ENCODE measurements around the gene IL17RB. TPM values are rescaled to one million over a fixed set of nuclear protein-coding genes. Genes with fewer than 3 reads are reported as not detected.

Gene IL17RB
- polyA plus RNA-seq, 1 donor (not counting 4 experiments of a cell fraction or from before 2014, with no cell fraction given), result not detected

DNA sequence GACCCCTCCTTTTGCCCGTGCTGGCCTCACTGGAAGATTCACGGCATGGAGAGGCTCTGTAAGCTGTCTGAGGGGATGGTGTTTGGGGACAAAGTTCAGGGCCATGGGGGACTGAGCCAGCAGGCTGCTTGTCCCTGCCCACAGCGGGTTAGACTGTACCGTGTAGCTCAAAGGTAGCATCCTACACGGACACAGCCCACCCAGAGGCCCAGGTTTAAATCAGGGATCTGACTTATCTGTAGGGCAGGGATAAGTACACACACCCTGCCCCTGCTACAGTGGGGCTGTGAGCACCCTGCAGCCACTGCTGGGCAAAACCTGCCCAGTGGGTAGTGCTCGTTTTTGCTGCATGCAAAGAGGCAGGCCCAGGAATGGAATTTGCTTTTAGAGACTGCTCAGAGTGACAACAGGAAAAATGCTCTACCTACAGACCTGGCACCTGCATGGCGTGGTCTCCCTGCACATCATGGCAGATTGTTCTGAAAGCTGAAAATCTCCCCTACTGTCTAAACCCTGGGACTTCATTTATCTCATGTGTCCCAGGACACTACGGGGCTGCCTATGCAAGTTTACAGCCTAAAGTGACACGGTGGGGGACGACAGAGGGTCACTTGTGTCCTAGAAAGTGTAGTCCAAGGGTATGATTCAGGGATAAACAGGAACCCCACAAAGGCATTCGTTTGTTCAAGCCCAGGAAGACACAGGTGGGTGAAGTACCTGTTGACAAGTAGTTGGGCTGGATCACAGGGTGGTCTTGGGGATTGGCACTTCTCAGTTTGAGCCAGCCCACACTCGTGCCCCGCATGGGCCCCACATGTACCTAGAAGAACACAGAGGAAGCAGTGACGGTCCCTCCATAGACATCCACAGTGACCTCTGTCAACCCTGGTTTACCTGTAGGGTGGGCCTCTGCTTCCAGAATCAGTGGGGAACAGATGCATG, 27.9 kb upstream of the IL17RB start:
- Histone ChIP-seq H3K27me3 (ENCODE audit: control insufficient read depth, extremely low read depth, insufficient read depth, low read length) (no peaks in the 10 kb centered on the region), H3K4me3 (ENCODE audit: control insufficient read depth in 2 of 3, extremely low read depth in 1 of 3, insufficient read depth in 2 of 3, low read depth in 1 of 3, low read length in 3 of 3) (no peak overlapping the region), H3K27ac (ENCODE audit: control insufficient read depth, insufficient read depth, low read length) (no peak overlapping the region), H4K20me1 (ENCODE audit: control insufficient read depth, extremely low read depth, insufficient read depth, low read length) (no peaks in the 10 kb centered on the region), H3K9me1 (ENCODE audit: control insufficient read depth, extremely low read depth, insufficient read depth, low read length) (no peaks in the 10 kb centered on the region), H3K4me2 (ENCODE audit: control insufficient read depth, extremely low read depth, insufficient read depth, low read depth, low read length) (no peak overlapping the region), H3K9ac (ENCODE audit: control insufficient read depth, extremely low read depth, insufficient read depth, low read length) (no peak overlapping the region), H3K9me3 (ENCODE audit: control insufficient read depth, low read depth, low read length) (no peaks in the 10 kb centered on the region), H3K36me3 (ENCODE audit: control insufficient read depth in 2 of 2, extremely low read depth in 1 of 2, insufficient read depth in 2 of 2, low read length in 2 of 2) (no peaks in the 10 kb centered on the region), H3K79me2 (ENCODE audit: control insufficient read depth, insufficient read depth, low read length) (no peaks in the 10 kb centered on the region), H2AFZ (ENCODE audit: control insufficient read depth, low read length) (no peak overlapping the region), H3K4me1 (ENCODE audit: control insufficient read depth, extremely low read depth, insufficient read depth, low read length) (no peaks in the 10 kb centered on the region)
- DNase-seq (ENCODE audit: low read depth, low spot score) (no peak), FAIRE-seq (no peak)
- dilution Hi-C loops (cut with MboI; ENCODE audit: extremely low pct_ligation_motif_present, low sequenced_read_pairs), result no loop called here
- TF ChIP-seq, protein P1, sequence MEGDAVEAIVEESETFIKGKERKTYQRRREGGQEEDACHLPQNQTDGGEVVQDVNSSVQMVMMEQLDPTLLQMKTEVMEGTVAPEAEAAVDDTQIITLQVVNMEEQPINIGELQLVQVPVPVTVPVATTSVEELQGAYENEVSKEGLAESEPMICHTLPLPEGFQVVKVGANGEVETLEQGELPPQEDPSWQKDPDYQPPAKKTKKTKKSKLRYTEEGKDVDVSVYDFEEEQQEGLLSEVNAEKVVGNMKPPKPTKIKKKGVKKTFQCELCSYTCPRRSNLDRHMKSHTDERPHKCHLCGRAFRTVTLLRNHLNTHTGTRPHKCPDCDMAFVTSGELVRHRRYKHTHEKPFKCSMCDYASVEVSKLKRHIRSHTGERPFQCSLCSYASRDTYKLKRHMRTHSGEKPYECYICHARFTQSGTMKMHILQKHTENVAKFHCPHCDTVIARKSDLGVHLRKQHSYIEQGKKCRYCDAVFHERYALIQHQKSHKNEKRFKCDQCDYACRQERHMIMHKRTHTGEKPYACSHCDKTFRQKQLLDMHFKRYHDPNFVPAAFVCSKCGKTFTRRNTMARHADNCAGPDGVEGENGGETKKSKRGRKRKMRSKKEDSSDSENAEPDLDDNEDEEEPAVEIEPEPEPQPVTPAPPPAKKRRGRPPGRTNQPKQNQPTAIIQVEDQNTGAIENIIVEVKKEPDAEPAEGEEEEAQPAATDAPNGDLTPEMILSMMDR (optimal IDR thresholded peaks at IDR 0.05 in 1 of 3, IDR thresholded peaks at IDR 0.05 in 1 of 3, conservative IDR thresholded peaks at IDR 0.05 in 1 of 3; ENCODE audit: extremely low read depth in 1 of 3, insufficient read depth in 2 of 3, low read length in 3 of 3), result no peak
- no peak for TF ChIP-seq EZH2 (IDR thresholded peaks at IDR 0.05; ENCODE audit: low read length)

DNA sequence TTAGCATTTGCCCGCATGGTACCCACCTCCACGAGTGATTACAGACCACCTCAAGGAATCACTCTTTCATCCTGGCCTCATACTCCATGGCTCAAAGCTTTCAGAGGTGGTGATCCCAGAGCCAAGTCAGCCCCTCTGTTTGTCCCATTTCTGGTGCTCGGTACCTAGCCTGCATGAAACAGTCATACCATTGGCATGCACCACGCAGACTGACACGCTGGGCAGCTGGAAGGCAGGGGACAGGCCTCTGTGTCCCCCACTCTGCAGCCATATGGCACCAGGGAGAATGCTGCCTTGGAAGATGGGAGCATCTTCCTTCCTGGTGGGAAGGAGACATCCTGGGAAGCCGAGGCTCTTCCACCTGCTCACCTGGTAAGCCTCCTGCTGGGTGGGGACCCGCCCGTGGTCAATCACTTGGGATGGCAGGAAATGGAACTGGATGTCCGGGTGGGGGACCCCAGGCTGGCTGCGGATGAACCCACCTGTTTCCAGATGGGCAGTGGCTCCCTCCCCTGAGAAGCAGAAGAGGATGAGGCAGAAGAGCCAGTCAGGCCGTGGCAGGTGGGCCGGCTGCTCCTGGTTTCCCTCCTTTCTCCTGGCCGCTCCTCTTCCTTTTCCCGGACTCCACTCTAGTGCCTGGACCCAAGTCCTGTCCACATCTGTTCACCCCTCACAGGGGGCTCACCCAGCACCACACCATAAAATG, 27.1 kb upstream of the IL17RB start:
- no peaks in the 10 kb centered on the region for H3K9me1 ChIP-seq (ENCODE audit: control insufficient read depth, extremely low read depth, insufficient read depth, low read length)
- no peaks in the 10 kb centered on the region for H3K4me1 ChIP-seq (ENCODE audit: control insufficient read depth, extremely low read depth, insufficient read depth, low read length)
- no peaks in the 10 kb centered on the region for H3K79me2 ChIP-seq (ENCODE audit: control insufficient read depth, insufficient read depth, low read length)
- TF ChIP-seq EZH2 (IDR thresholded peaks at IDR 0.05; ENCODE audit: low read length), result no peak
- TF ChIP-seq, protein P1 (optimal IDR thresholded peaks at IDR 0.05 in 1 of 3, IDR thresholded peaks at IDR 0.05 in 1 of 3, conservative IDR thresholded peaks at IDR 0.05 in 1 of 3; ENCODE audit: extremely low read depth in 1 of 3, insufficient read depth in 2 of 3, low read length in 3 of 3), result no peak
- FAIRE-seq (no peak), DNase-seq (ENCODE audit: low read depth, low spot score) (no peak)
- H3K4me2 ChIP-seq (ENCODE audit: control insufficient read depth, extremely low read depth, insufficient read depth, low read depth, low read length), result no peak overlapping the region
- dilution Hi-C loops (cut with MboI; ENCODE audit: extremely low pct_ligation_motif_present, low sequenced_read_pairs), result no loop called here
- H3K4me3 ChIP-seq (ENCODE audit: control insufficient read depth in 2 of 3, extremely low read depth in 1 of 3, insufficient read depth in 2 of 3, low read depth in 1 of 3, low read length in 3 of 3), result no peak overlapping the region
- H3K9me3 ChIP-seq (ENCODE audit: control insufficient read depth, low read depth, low read length), result no peaks in the 10 kb centered on the region
- H3K27me3 ChIP-seq (ENCODE audit: control insufficient read depth, extremely low read depth, insufficient read depth, low read length), result no peaks in the 10 kb centered on the region
- H3K27ac ChIP-seq (ENCODE audit: control insufficient read depth, insufficient read depth, low read length), result no peak overlapping the region
- no peaks in the 10 kb centered on the region for H3K36me3 ChIP-seq (ENCODE audit: control insufficient read depth in 2 of 2, extremely low read depth in 1 of 2, insufficient read depth in 2 of 2, low read length in 2 of 2)
- H2AFZ ChIP-seq (ENCODE audit: control insufficient read depth, low read length), result no peak overlapping the region
- no peak overlapping the region for H3K9ac ChIP-seq (ENCODE audit: control insufficient read depth, extremely low read depth, insufficient read depth, low read length)
- no peaks in the 10 kb centered on the region for H4K20me1 ChIP-seq (ENCODE audit: control insufficient read depth, extremely low read depth, insufficient read depth, low read length)
